22Rv1 (cell line): ENCODE results near the gene IWS1.
A peak's percentile ranks its signal among the peaks of the same experiment; 100 is the strongest.

Experiments used
- H3K27ac ChIP-seq: fragments of 450-650 bp; 2 replicates; pipeline ENCODE4 v1.5.1; 2017
- ZFX ChIP-seq: fragments of 450-650 bp; IDR thresholded peaks from 2 replicates; pipeline ENCODE4 v1.6.1; 2017; ENCODE audit warnings: antibody characterized with exemption, borderline replicate concordance
- TF ChIP-seq, protein P1 (sequence below): fragments of 450-650 bp; IDR thresholded peaks from 2 replicates; pipeline ENCODE4 v1.5.1; 2017; ENCODE audit warnings: mild to moderate bottlenecking

The IWS1 gene

DNA sequence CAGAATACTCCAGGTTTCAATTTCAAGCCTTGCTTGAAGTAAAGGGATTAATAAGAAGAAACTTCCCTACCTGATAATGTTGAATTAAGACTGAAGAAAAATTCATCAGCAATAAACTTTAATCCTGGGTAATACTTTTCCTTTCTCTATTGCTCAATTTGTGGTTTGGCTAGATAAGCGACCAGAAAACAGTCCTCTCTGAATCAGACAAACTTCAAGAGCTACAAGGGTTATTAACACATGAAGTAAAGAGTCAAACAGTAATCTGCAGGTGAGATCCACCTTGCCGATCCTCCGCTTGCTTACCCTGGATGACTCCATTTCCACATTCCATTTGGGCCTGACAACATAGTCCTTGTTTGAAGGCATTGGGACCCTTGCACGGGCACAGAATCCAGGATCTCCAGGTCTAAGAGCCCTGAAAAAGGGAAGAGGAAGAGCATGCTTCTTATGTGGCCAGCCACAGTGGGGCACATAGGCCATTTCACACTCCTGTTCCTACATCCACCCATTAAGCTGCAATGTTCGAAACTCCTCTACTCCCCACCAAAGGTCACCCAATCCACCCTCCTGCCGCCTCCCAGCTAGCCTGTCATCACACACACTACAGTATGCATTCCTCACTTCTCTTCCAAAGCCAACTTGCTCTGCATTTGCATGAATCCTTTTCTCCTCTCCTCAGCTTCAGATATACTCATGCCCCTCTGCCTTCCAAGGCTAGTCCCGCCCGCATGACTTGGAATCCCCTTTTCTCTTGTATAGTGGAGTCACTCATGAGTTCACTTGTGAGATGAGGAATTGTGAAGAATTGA, 39.8 kb downstream of the IWS1 start:
- no peak for TF ChIP-seq ZFX
- TF ChIP-seq, protein P1, sequence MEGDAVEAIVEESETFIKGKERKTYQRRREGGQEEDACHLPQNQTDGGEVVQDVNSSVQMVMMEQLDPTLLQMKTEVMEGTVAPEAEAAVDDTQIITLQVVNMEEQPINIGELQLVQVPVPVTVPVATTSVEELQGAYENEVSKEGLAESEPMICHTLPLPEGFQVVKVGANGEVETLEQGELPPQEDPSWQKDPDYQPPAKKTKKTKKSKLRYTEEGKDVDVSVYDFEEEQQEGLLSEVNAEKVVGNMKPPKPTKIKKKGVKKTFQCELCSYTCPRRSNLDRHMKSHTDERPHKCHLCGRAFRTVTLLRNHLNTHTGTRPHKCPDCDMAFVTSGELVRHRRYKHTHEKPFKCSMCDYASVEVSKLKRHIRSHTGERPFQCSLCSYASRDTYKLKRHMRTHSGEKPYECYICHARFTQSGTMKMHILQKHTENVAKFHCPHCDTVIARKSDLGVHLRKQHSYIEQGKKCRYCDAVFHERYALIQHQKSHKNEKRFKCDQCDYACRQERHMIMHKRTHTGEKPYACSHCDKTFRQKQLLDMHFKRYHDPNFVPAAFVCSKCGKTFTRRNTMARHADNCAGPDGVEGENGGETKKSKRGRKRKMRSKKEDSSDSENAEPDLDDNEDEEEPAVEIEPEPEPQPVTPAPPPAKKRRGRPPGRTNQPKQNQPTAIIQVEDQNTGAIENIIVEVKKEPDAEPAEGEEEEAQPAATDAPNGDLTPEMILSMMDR, result no peak
- no peak overlapping the region for H3K27ac ChIP-seq

DNA sequence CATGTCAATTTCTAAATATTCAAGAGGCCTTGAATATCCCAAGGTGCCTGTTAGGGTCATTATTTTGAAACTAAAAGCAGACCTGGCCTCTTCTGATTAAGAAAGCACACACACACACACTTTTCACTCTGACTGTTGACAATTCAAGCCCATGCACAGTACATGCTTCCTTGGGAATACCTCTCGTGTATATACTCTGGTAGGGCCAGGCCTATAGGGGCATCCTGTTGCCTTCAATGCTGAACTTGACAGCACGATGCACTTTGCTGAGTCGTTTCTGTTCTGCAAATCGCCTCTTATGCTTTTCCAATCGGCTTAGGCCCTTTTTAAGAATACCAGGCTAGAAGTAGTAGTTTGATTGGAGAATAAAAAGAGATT, 40.6 kb downstream of the IWS1 start:
- H3K27ac ChIP-seq, result no peak overlapping the region
- no peak for TF ChIP-seq ZFX

DNA sequence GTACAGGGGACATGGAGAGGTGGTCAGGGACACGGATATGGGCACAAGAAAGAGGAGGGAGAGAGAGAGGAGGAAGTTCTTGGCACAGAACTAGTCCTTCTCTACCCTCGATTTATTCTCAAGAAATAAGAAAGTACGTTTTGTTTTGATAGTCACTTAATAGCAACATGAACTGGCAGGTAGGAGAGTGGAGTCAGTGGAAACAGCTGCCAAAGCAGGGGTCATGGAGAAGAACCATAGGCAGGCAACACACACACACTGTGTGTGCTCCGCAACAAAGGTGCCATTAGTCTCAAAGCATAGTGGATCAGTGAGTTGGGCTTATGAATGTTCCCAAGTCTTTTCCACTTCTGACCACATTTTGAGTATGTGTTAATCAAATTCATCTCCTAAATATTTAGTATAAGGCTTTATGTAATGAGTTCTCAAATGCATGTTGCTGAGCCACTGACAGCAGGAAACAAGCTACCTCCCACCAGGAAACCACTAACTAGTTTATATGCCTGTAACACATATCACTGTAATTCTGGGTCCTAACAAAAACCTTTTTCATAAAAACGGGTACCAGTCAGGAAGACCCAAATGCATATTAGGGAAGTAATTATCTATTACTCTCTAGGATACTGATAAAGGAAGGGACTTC, 41.1 kb downstream of the IWS1 start:
- no peak overlapping the region for H3K27ac ChIP-seq
- TF ChIP-seq, protein P1, result no peak
- TF ChIP-seq ZFX, result no peak

DNA sequence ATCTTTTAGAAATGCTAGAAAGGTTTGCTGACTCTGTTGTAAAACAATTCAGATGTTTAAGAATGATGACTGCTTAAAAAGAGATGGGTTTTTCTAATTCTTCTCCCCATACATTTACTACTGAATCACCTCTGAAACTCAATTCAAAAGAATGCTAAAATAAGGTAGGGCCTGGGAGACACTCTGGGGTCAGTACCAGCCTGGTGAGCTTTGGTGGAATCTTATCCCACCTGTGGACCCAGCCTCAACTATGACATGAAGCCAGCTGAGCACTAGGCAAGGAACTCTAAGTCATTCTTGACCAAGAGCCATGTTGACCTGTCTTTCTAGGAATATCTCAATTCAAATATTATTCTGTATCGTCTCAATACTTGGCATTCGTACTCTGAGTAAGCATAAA, 44.3 kb downstream of the IWS1 start:
- TF ChIP-seq, protein P1, result no peak
- no peak for TF ChIP-seq ZFX
- H3K27ac ChIP-seq, result no peak overlapping the region

DNA sequence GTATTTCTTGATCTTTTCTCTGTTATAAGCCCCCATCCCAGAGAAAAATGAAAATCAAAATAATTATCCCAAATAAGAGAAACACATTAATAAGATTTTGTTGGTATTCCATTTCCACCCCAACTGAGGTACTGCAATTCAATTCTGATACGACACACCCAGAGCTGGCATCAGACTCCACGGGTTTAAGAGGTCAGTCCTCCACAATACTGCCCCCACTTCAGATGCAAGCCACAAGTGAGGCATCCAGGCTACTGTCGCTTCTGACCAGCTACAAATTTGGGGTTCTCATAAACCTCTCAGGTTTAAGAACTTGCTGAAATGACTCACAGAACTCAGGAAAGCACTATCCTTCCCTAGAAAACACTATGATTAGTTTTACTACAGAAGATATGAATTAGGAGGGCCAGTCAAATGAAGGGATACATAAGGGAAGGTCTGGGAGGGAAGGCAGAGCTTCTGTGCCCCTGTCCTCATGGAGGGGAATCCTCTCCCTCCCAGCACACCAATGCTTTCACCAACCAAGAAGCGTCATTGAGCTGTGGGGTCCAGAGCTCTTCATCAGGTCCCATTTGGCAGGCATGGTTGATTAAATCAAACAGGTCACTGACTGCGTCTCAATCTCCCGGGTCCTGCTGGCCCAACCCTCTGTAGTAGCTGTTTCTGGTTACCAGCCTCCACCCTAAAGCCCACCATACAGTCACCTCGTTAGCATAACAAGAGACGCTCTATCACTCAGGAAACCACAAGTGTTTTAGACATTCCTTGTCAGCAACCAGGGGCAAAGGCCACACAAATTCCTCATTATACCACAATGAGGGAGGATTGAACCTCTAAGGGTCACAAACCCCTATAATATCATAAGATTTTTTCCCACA, 46.2 kb downstream of the IWS1 start:
- no peak overlapping the region for H3K27ac ChIP-seq
- no peak for TF ChIP-seq ZFX
- TF ChIP-seq, protein P1, result no peak

DNA sequence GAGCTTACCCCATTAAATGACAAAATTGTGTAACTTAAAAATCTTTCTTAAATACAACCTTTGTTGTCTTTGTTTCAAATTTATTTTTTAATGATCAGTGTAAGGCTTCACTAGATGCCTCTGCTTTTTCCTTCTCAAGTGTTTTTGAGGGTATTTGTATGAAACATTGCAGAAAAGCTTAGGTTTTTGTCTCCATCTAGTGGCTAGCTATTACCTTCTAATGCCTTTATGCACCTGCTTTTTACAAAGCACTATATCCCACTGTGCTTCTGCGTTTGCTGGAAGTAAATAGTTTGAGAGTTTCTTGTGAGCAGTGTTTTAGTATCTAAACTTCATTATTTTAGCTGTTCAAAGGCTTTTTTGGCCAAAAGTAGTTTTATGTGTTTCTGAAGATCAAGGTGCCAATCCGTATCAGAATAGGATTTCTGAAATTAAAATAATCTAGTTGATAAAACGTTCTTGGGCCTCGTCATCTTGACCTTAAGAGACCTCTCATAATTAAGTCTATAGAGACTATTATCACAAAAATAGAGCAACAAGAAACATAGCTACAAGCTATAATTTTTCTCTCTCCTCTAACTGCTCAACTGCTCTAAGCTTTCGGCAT, 47.0 kb downstream of the IWS1 start:
- H3K27ac ChIP-seq, result no peak overlapping the region
- TF ChIP-seq, protein P1, result peak; percentile 46
- no peak for TF ChIP-seq ZFX

DNA sequence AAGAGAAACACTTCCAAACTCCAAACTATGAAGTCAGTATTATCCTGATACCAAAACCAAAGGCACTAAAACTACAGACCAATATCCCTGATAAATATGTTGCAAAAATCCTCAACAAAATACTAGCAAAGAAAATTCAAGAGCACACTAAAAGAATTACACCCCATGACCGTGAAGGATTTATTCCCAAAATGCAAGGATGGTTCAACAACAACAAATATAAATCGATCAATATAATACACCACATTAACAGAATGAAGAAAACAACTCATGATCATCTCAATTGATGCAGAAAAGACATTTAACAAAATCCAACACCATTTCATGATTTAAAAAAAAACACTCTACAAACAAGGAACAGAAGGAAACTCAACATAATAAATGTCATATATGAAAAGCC, 50.5 kb downstream of the IWS1 start:
- H3K27ac ChIP-seq, result no peak overlapping the region
- TF ChIP-seq ZFX, result no peak
- TF ChIP-seq, protein P1, result no peak
